SK-N-SH (cell line): ENCODE data around the gene SLC45A1. TPM values are rescaled to one million over a fixed set of nuclear protein-coding genes. Genes with fewer than 3 reads are reported as not detected.

Experiments used
- CTCF ChIA-PET: fragments of 300-600, 350-600 bp; formaldehyde crosslinking; extraction: SDS; loops from one replicate; lab custom pipeline; 2021; lab: Yijun Ruan, JAX
- POLR2A ChIA-PET: fragments of 350-600 bp; sonication (Branson Sonifier 250); formaldehyde crosslinking; extraction: SDS; loops from one replicate; lab custom pipeline; 2020; ENCODE audit warnings: antibody characterized with exemption, inconsistent platforms; lab: Yijun Ruan, JAX
- DNase-seq: peaks from one replicate; pipeline ENCODE4 v3.0.0; 2012
- H2AFZ ChIP-seq: fragments of 200-600 bp; sonication (generic); 2 replicates; pipeline ENCODE4 v1.8.1; 2016; ENCODE audit warnings: antibody characterized with exemption, mild to moderate bottlenecking, low read depth
- H3F3A ChIP-seq: fragments of 200-600 bp; sonication (generic); replicated peaks from 2 replicates; pipeline ENCODE3; 2016; ENCODE audit warnings: antibody characterized with exemption, mild to moderate bottlenecking; ENCODE audit not compliant: insufficient read depth
- H3K27ac ChIP-seq, 2 experiments: fragments of 200-500 bp in 1 of 2; fragments of 200-600 bp in 1 of 2; sonication (Bioruptor generic) in 1 of 2; sonication (generic), shearing (Covaris generic) in 1 of 2; 2 replicates each; pipeline versions ENCODE4 v1.5.1 to v1.6.1; 2014 to 2016; ENCODE audit warnings: low read depth in 2 of 2, inconsistent platforms in 1 of 2, low read length in 1 of 2, mild to moderate bottlenecking in 1 of 2, mixed read lengths in 1 of 2
- H3K27me3 ChIP-seq: fragments of 200-600 bp; sonication (generic), shearing (Covaris generic); 2 replicates; pipeline ENCODE4 v1.6.1; 2016; ENCODE audit warnings: mixed run types; ENCODE audit not compliant: insufficient read depth
- H3K36me3 ChIP-seq, 2 experiments: fragments of 200-500 bp in 1 of 2; fragments of 200-600 bp in 1 of 2; sonication (Bioruptor generic) in 1 of 2; sonication (generic) in 1 of 2; replicated peaks in 1 of 2; 2 replicates each; pipeline versions ENCODE3 to v1.5.1; 2014 to 2016; ENCODE audit warnings: low read length in 1 of 2, mild to moderate bottlenecking in 1 of 2; ENCODE audit not compliant: insufficient read depth in 2 of 2, control insufficient read depth in 1 of 2
- H3K4me1 ChIP-seq, 2 experiments: fragments of 200-500 bp in 1 of 2; fragments of 200-600 bp in 1 of 2; sonication (Bioruptor generic) in 1 of 2; sonication (generic), shearing (Covaris generic) in 1 of 2; 2 replicates each; pipeline versions ENCODE4 v1.5.1 to v1.6.1; 2014 to 2016; ENCODE audit warnings: low read depth in 1 of 2, low read length in 1 of 2, mixed run types in 1 of 2; ENCODE audit not compliant: insufficient read depth in 2 of 2, control insufficient read depth in 1 of 2
- H3K4me2 ChIP-seq: fragments of 200-600 bp; sonication (generic), shearing (Covaris generic); 2 replicates; pipeline ENCODE4 v1.6.1; 2017; ENCODE audit warnings: mixed run types
- H3K4me3 ChIP-seq, 2 experiments: fragments of 200-500 bp in 1 of 2; fragments of 200-600 bp in 1 of 2; sonication (Bioruptor generic) in 1 of 2; sonication (generic), shearing (Covaris generic) in 1 of 2; 2 replicates each; pipeline versions ENCODE4 v1.5.1 to v1.8.1; 2014 to 2016; ENCODE audit warnings: low read depth in 2 of 2, inconsistent platforms in 1 of 2, low read length in 1 of 2, mild to moderate bottlenecking in 1 of 2, mixed read lengths in 1 of 2, moderate library complexity in 1 of 2
- H3K79me2 ChIP-seq: fragments of 200-600 bp; sonication (generic); 2 replicates; pipeline ENCODE4 v1.8.1; 2017; ENCODE audit warnings: mild to moderate bottlenecking; ENCODE audit not compliant: insufficient read depth
- H3K9ac ChIP-seq: fragments of 200-600 bp; sonication (generic); 2 replicates; pipeline ENCODE4 v1.6.1; 2017; ENCODE audit warnings: mixed run types
- H3K9me2 ChIP-seq: fragments of 200-600 bp; sonication (generic); 2 replicates; pipeline ENCODE4 v1.6.1; 2017; ENCODE audit warnings: mixed run types
- H3K9me3 ChIP-seq: fragments of 200-600 bp; sonication (generic); 2 replicates; pipeline ENCODE4 v1.6.1; 2017; ENCODE audit warnings: mixed run types, mild to moderate bottlenecking, moderate library complexity
- H4K20me1 ChIP-seq: fragments of 200-600 bp; sonication (generic); 2 replicates; pipeline ENCODE4 v1.6.1; 2017; ENCODE audit warnings: mild to moderate bottlenecking, mixed run types; ENCODE audit not compliant: insufficient read depth
- CHD2 ChIP-seq: fragments of 150-350 bp; IDR thresholded peaks from 2 replicates; pipeline ENCODE4 v1.6.1; 2018; ENCODE audit warnings: low read length; ENCODE audit not compliant: partially characterized antibody
- CTCF ChIP-seq: fragments of 200-600 bp; sonication (generic); IDR thresholded peaks from 2 replicates; pipeline ENCODE4 v1.6.1; 2017; ENCODE audit warnings: antibody characterized with exemption, mild to moderate bottlenecking, moderate library complexity
- EP300 ChIP-seq, 2 experiments: IDR thresholded peaks; 2 replicates each; pipeline versions ENCODE4 v1.4.0 to v1.6.1; 2012; ENCODE audit warnings: borderline replicate concordance in 1 of 2, low read depth in 1 of 2, low read length in 1 of 2
- EZH2phosphoT487 ChIP-seq: fragments of 200-600 bp; sonication (generic); IDR thresholded peaks from 2 replicates; pipeline ENCODE4 v1.6.1; 2017; ENCODE audit warnings: low read depth, mixed run types, mild to moderate bottlenecking, antibody characterized with exemption, moderate library complexity, borderline replicate concordance
- GABPA ChIP-seq: IDR thresholded peaks from 2 replicates; pipeline ENCODE4 v1.4.0; 2012; ENCODE audit warnings: low read depth, mild to moderate bottlenecking
- GATA2 ChIP-seq: sonication (generic); formaldehyde crosslinking; IDR thresholded peaks from 2 replicates; pipeline ENCODE4 v1.5.0; 2020; ENCODE audit warnings: mild to moderate bottlenecking, missing genetic modification reagents
- JUND ChIP-seq: IDR thresholded peaks from 2 replicates; pipeline ENCODE4 v1.4.0; 2012
- MXI1 ChIP-seq: IDR thresholded peaks from 2 replicates; pipeline ENCODE4 v1.6.1; 2012; ENCODE audit warnings: mild to moderate bottlenecking, low read depth, low read length, improper control_type of control experiment
- RCOR1 ChIP-seq: fragments of 150-350 bp; IDR thresholded peaks from 2 replicates; pipeline ENCODE4 v1.6.1; 2017; ENCODE audit warnings: antibody characterized with exemption, low read length
- RFX5 ChIP-seq: IDR thresholded peaks from 2 replicates; pipeline ENCODE4 v1.6.1; 2012; ENCODE audit warnings: mild to moderate bottlenecking, improper control_type of control experiment, low read length
- RXRA ChIP-seq: IDR thresholded peaks from 2 replicates; pipeline ENCODE4 v1.4.0; 2012; ENCODE audit warnings: low read depth, mild to moderate bottlenecking, borderline replicate concordance
- SMC3 ChIP-seq: IDR thresholded peaks from 2 replicates; pipeline ENCODE4 v1.6.1; 2012; ENCODE audit warnings: low read depth, low read length, improper control_type of control experiment
- TAF1 ChIP-seq: IDR thresholded peaks from 2 replicates; pipeline ENCODE4 v1.6.1; 2012; ENCODE audit warnings: low read depth, mild to moderate bottlenecking, low read length, moderate library complexity, borderline replicate concordance
- TCF12 ChIP-seq: IDR thresholded peaks from 2 replicates; pipeline ENCODE4 v1.4.0; 2012
- WGBS: methylation state at CpG from one replicate; pipeline ENCODE4 v1.1.6; 2017; ENCODE audit warnings: low lambda C conversion rate; 5-methylcytosine and 5-hydroxymethylcytosine counted together
- polyA plus RNA-seq, 3 experiments: library from polyadenylated mRNA; depleted of rRNA; stranded (reverse); fragments of >200 nt; gene quantifications; 2 replicates each; pipeline ENCODE4 v1.2.3, GENCODE V29; 2012
- small RNA-seq, 7 experiments: library from RNA; depleted of rRNA; stranded (forward); fragments of <200 nt; gene quantifications; one replicate each; pipeline ENCODE3, GENCODE V24; 2012
- TF ChIP-seq, protein P1 (sequence below): IDR thresholded peaks from 2 replicates; pipeline ENCODE4; 2012

Gene SLC45A1
- polyA plus RNA-seq, 1 of the 3 experiments (the other 2 are of a cell fraction) = 2.5 TPM

GRCh38 chr1:8390707-8391106 lies 72.8 kb downstream of the SLC45A1 start:
- POLR2A ChIA-PET = no interaction called here
- CTCF ChIA-PET = no interaction called here
- H3K4me1 ChIP-seq = peaks cover 13 to 17% of the 10 kb centered on the region in 2 experiments
- H3K9me2 ChIP-seq = no peaks in the 10 kb centered on the region
- H3K79me2 ChIP-seq = peaks cover 71% of the 10 kb centered on the region
- whole genome bisulfite sequencing = 92% methylated on average over 4 of the region's 4 CpGs
- H3K36me3 ChIP-seq = peaks cover 3 to 26% of the 10 kb centered on the region in 2 experiments
- H3K9ac ChIP-seq = no peak overlapping the region
- no peak for DNase-seq
- no peak overlapping the region for H3K4me3 ChIP-seq
- H3K27ac ChIP-seq = no peak overlapping the region
- H3K27me3 ChIP-seq = no peaks in the 10 kb centered on the region
- H3K4me2 ChIP-seq = no peak overlapping the region
- H2AFZ ChIP-seq = no peak overlapping the region
- H3K9me3 ChIP-seq = no peaks in the 10 kb centered on the region
- peaks cover 10% of the 10 kb centered on the region; the same call in 1 of the 2 replicates for H4K20me1 ChIP-seq
- H3F3A ChIP-seq = peaks cover 24% of the 10 kb centered on the region
- TF ChIP-seq TCF12 (no peak), MXI1 (no peak), TAF1 (no peak), CTCF (no peak), GABPA (no peak), SMC3 (no peak), JUND (no peak), RXRA (no peak)
- TF ChIP-seq, protein P1, sequence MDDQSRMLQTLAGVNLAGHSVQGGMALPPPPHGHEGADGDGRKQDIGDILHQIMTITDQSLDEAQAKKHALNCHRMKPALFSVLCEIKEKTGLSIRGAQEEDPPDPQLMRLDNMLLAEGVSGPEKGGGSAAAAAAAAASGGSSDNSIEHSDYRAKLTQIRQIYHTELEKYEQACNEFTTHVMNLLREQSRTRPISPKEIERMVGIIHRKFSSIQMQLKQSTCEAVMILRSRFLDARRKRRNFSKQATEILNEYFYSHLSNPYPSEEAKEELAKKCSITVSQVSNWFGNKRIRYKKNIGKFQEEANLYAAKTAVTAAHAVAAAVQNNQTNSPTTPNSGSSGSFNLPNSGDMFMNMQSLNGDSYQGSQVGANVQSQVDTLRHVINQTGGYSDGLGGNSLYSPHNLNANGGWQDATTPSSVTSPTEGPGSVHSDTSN = no peak

- Histone ChIP-seq H3K4me3 (no peak overlapping the region), H3K27me3 (no peaks in the 10 kb centered on the region), H3K36me3 (peaks cover under 1 to 26% of the 10 kb centered on the region in 2 experiments), H3K9me2 (no peaks in the 10 kb centered on the region), H3K79me2 (peaks cover 55% of the 10 kb centered on the region), H3K4me2 (no peak overlapping the region), H2AFZ (no peak overlapping the region), H3K9ac (no peak overlapping the region), H3K4me1 (peaks cover 31 to 32% of the 10 kb centered on the region in 2 experiments), H3K9me3 (no peaks in the 10 kb centered on the region), H4K20me1 (peaks cover 13% of the 10 kb centered on the region; the same call in 1 of the 2 replicates), H3K27ac (peak overlapping the region in 1 of 2 experiments; percentile 53; a peak in 2 of 4 replicates), H3F3A (peaks cover 36% of the 10 kb centered on the region)
- ChIA-PET CTCF (no interaction called here), POLR2A (interaction anchor here (1.3 kb wide), 1 partner anchor 20 kb away, joined by 4 read pairs; no protein-coding TSS in a partner anchor)
- peak; percentile 48 for TF ChIP-seq GATA2
- no peak for TF ChIP-seq EZH2phosphoT487
- peak; percentile 16 for TF ChIP-seq CHD2
- 0 out of 2 replicates have a peak, but pooled peaks have one; percentile 52 for TF ChIP-seq RCOR1
- no peak for TF ChIP-seq RFX5
- 0 out of 4 replicates have a peak, but pooled peaks of 1 of the 2 experiments have one; percentile 26 for TF ChIP-seq EP300 (IDR thresholded peaks at IDR 0.05; ENCODE audit: borderline replicate concordance in 1 of 2, low read depth in 1 of 2, low read length in 1 of 2)
- peak; percentile 61 for DNase-seq
- 86% methylated on average over 7 of the region's 7 CpGs for WGBS
These were observed 74.6 kb downstream of the SLC45A1 start for GRCh38 chr1:8392522-8392921.

Small RNAs within 50 kb of the gene (small RNA-seq; reads per million reads assigned to genes)
- gene RF00019 = 0 reads per million in 7 experiments
- 0 reads per million in 7 experiments for gene RNU6-991P
